HG03064 (cell line): ENCODE measurements around the gene RNF43.

Experiments
- ATAC-seq: cut with Tn5 transposase; IDR thresholded peaks from one replicate; pipeline ENCODE4 v1.9.1; 2021; ENCODE audit warnings: low read depth; ENCODE audit not compliant: unreplicated experiment

Gene RNF43

GRCh38 chr17:58368860-58369213 is 48.5 kb downstream of the RNF43 start:
- ATAC-seq = no peak
